ENCODE data around the gene KIAA2012. TPM values are rescaled to one million over a fixed set of nuclear protein-coding genes. Genes with fewer than 3 reads are reported as not detected.

KIAA2012 gene
- total and polyA plus RNA-seq, 2 of the 8 experiments (the other 6 are each of a cell fraction or from before 2014, with no cell fraction given) = not detected

GRCh38 chr2:202142540-202142939 is 69.5 kb downstream of the KIAA2012 start (continued):
- TF ChIP-seq SRF (IDR thresholded peaks at IDR 0.05; ENCODE audit: low read depth, low read length) (no peak), SP4 (IDR thresholded peaks at IDR 0.05; ENCODE audit: low read length) (no peak), RBBP5 (IDR thresholded peaks at IDR 0.05; ENCODE audit: borderline replicate concordance, low read depth, low read length) (no peak)

Measured in H1 (cell line).